B cell (primary cell): ENCODE results near the gene SLCO3A1. TPM values are rescaled to one million over a fixed set of nuclear protein-coding genes. Genes with fewer than 3 reads are reported as not detected.

ENCODE experiments used
- ATAC-seq: fragments of 200-7000 bp; cut with Tn5 transposase; one replicate; pipeline ENCODE4 v1.10.0; 2021; ENCODE audit warnings: low read depth, mild to moderate bottlenecking, moderate number of reproducible peaks, moderate library complexity
- CTCF ChIA-PET: fragments of 350-600 bp; sonication (Branson Sonifier 250); formaldehyde crosslinking; loops from one replicate; lab custom pipeline; 2021; ENCODE audit warnings: antibody characterized with exemption, inconsistent platforms; lab: Charles Lee
- POLR2A ChIA-PET: fragments of 350-600 bp; sonication (Branson Sonifier 250); formaldehyde crosslinking; loops from one replicate; lab custom pipeline; 2021; ENCODE audit warnings: antibody characterized with exemption; lab: Charles Lee
- DNase-seq: peaks from one replicate; pipeline ENCODE4 v3.0.0; 2013
- H2AFZ ChIP-seq: 2 replicates; pipeline ENCODE4 v1.6.1; 2012; ENCODE audit warnings: mild to moderate bottlenecking, low read depth, low read length; ENCODE audit not compliant: insufficient read depth, poor library complexity, severe bottlenecking
- H3K27ac ChIP-seq, 2 donors: 1 replicate in 1 of 2; 2 replicates in 1 of 2; pipeline ENCODE4 v1.5.1; 2012 to 2013; ENCODE audit warnings: low read length in 2 of 2, mild to moderate bottlenecking in 2 of 2, moderate library complexity in 1 of 2
- H3K27me3 ChIP-seq, 4 experiments: fragments of 200-600 bp in 1 of 4; sonication (generic) in 1 of 4; replicated peaks in 1 of 4; 1 replicate in 2 of 4; 2 replicates in 2 of 4; pipeline versions ENCODE4 v1.6.1 to v1.7.0; 2013 to 2016; ENCODE audit warnings: low read length in 3 of 4, mild to moderate bottlenecking in 2 of 4, mixed read lengths in 1 of 4, moderate library complexity in 1 of 4; ENCODE audit not compliant: insufficient read depth in 4 of 4, control insufficient read depth in 3 of 4; ENCODE audit errors: control extremely low read depth in 1 of 4
- H3K36me3 ChIP-seq, 2 experiments: replicated peaks in 1 of 2; 1 replicate in 1 of 2; 2 replicates in 1 of 2; pipeline versions ENCODE4 v1.6.1 to v1.7.1; 2013; ENCODE audit warnings: low read length in 1 of 2; ENCODE audit not compliant: insufficient read depth in 2 of 2, control insufficient read depth in 1 of 2; ENCODE audit errors: control extremely low read depth in 1 of 2, extremely low read depth in 1 of 2
- H3K4me1 ChIP-seq, 2 donors: fragments of 200-600 bp in 1 of 2; sonication (generic) in 1 of 2; 1 replicate in 1 of 2; 2 replicates in 1 of 2; pipeline versions ENCODE4 v1.5.1 to v1.6.1; 2013 to 2017; ENCODE audit warnings: low read length in 2 of 2; ENCODE audit not compliant: control insufficient read depth in 2 of 2, insufficient read depth in 2 of 2
- H3K4me2 ChIP-seq: replicated peaks from 2 replicates; pipeline ENCODE3; 2012; ENCODE audit warnings: mild to moderate bottlenecking, low read depth, low read length; ENCODE audit not compliant: poor library complexity, severe bottlenecking
- H3K4me3 ChIP-seq, 5 experiments: fragments of 200-600 bp in 1 of 5; sonication (generic) in 1 of 5; 1 replicate in 3 of 5; 2 replicates in 2 of 5; pipeline versions ENCODE4 v1.5.1 to v1.7.0; 2011 to 2016; ENCODE audit warnings: low read length in 4 of 5, mild to moderate bottlenecking in 4 of 5, low read depth in 2 of 5, control low read depth in 1 of 5, moderate library complexity in 1 of 5; ENCODE audit not compliant: insufficient read depth in 1 of 5; ENCODE audit errors: control extremely low read depth in 1 of 5, extremely low read depth in 1 of 5
- H3K79me2 ChIP-seq: fragments of 200-600 bp; sonication (generic); one replicate; pipeline ENCODE4 v1.6.0; 2016; ENCODE audit warnings: low read length; ENCODE audit not compliant: control insufficient read depth, insufficient read depth
- H3K9ac ChIP-seq: fragments of 200-600 bp; sonication (generic); 2 replicates; pipeline ENCODE4 v1.6.1; 2017; ENCODE audit warnings: mild to moderate bottlenecking, low read length, moderate library complexity
- H3K9me3 ChIP-seq, 3 donors: one replicate each; pipeline versions ENCODE4 v1.6.1 to v1.7.1; 2013; ENCODE audit warnings: low read length in 2 of 3; ENCODE audit not compliant: control insufficient read depth in 2 of 3, insufficient read depth in 1 of 3; ENCODE audit errors: control extremely low read depth in 1 of 3
- H4K20me1 ChIP-seq: 2 replicates; pipeline ENCODE4 v1.6.0; 2012; ENCODE audit warnings: mild to moderate bottlenecking, low read length; ENCODE audit not compliant: insufficient read depth, control insufficient read depth, poor library complexity, severe bottlenecking
- H3K27ac Mint-ChIP-seq: one replicate; pipeline ENCODE4 v1.8.0; 2021; ENCODE audit warnings: mixed read lengths
- H3K27me3 Mint-ChIP-seq: one replicate; pipeline ENCODE4 v1.8.0; 2021; ENCODE audit warnings: mixed read lengths
- H3K4me1 Mint-ChIP-seq: one replicate; pipeline ENCODE4 v1.8.0; 2021; ENCODE audit warnings: mixed read lengths
- H3K4me3 Mint-ChIP-seq: one replicate; pipeline ENCODE4 v1.8.0; 2021; ENCODE audit warnings: mixed read lengths
- H3K9me3 Mint-ChIP-seq: one replicate; pipeline ENCODE4 v1.8.0; 2022; ENCODE audit warnings: mixed read lengths; ENCODE audit not compliant: insufficient read depth
- CTCF ChIP-seq: fragments of 200-600 bp; IDR thresholded peaks from one replicate; pipeline ENCODE4 v1.8.0; 2022; ENCODE audit warnings: antibody characterized with exemption, mild to moderate bottlenecking
- EZH2 ChIP-seq: IDR thresholded peaks from 2 replicates; pipeline ENCODE4 v1.6.1; 2012; ENCODE audit warnings: borderline replicate concordance, low read depth, mild to moderate bottlenecking, moderate library complexity, low read length; ENCODE audit not compliant: insufficient read depth, poor library complexity, severe bottlenecking
- WGBS: methylation state at CpG from one replicate; pipeline ENCODE4 v1.1.5; 2013; ENCODE audit warnings: missing lambda C conversion rate; ENCODE audit not compliant: insufficient coverage; 5-methylcytosine and 5-hydroxymethylcytosine counted together
- intact Hi-C: fragments of 100-400 bp; cut with micrococcal nuclease; formaldehyde crosslinking; loops from one replicate; pipeline ENCODE4 v1.10.0; 2022
- polyA plus RNA-seq: library from polyadenylated mRNA; depleted of rRNA; stranded (reverse); fragments of >200 nt; gene quantifications from 2 replicates; pipeline ENCODE4 v1.2.3, GENCODE V29; 2012
- total RNA-seq, 2 donors: library from RNA; stranded (reverse); fragments of 120-200 nt in 1 of 2; gene quantifications; 1 replicate in 1 of 2; 2 replicates in 1 of 2; pipeline versions ENCODE4 v1.2.3 to v1.2.4, GENCODE V29; 2013 to 2022

Gene SLCO3A1
- total and polyA plus RNA-seq, 2 donors (not counting 1 experiment from before 2014, with no cell fraction given), result 0.99 to 2.3 TPM

GRCh38 chr15:92020804-92021203, 167.3 kb downstream of the SLCO3A1 start:
- Mint-ChIP-seq H3K4me1 (no peaks in the 10 kb centered on the region), H3K27ac (no peak overlapping the region), H3K4me3 (no peak overlapping the region), H3K9me3 (no peaks in the 10 kb centered on the region), H3K27me3 (no peaks in the 10 kb centered on the region)
- no peak overlapping the region for H3K9ac ChIP-seq
- ChIA-PET CTCF (no interaction called here), POLR2A (no interaction called here)
- no peak for ATAC-seq
- no peaks in the 10 kb centered on the region for H3K9me3 ChIP-seq
- DNase-seq, result no peak
- H2AFZ ChIP-seq, result no peak overlapping the region
- H4K20me1 ChIP-seq, result no peaks in the 10 kb centered on the region
- H3K27ac ChIP-seq, result no peak overlapping the region
- H3K79me2 ChIP-seq, result no peaks in the 10 kb centered on the region
- H3K4me2 ChIP-seq, result no peak overlapping the region
- intact Hi-C loops, result no loop called here
- WGBS, result 100% methylated on average over 1 of the region's 3 CpGs
- TF ChIP-seq CTCF, result no peak
- TF ChIP-seq EZH2, result no peak
- no peaks in the 10 kb centered on the region for H3K27me3 ChIP-seq
- H3K36me3 ChIP-seq, result no peaks in the 10 kb centered on the region
- no peak overlapping the region for H3K4me3 ChIP-seq
- H3K4me1 ChIP-seq, result no peaks in the 10 kb centered on the region

DNA sequence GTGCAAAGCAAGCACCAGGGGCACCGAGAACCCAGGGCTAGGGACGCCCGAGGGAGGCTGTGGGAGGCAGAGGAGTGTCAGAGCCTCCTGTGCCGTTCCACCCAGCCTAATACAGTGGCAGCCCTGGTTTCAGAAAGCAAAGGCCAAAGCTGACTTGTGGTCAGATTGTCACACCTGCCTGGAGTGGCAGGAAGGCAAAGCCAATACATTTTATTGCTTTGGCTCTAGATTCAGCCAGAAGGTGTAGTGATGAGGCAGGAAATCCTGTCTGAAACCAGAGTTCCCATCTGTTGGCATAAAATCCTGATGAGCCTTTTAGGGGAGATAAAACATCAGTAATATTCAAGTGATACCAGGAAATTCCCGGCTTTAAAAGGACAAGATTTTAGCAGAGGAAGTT, 168.3 kb downstream of the SLCO3A1 start:
- H3K4me3 Mint-ChIP-seq, result no peak overlapping the region
- Histone ChIP-seq H3K4me3 (no peak overlapping the region), H2AFZ (no peak overlapping the region), H3K4me2 (no peak overlapping the region), H3K79me2 (no peaks in the 10 kb centered on the region), H3K9me3 (no peaks in the 10 kb centered on the region), H3K27me3 (no peaks in the 10 kb centered on the region), H3K9ac (no peak overlapping the region), H3K36me3 (no peaks in the 10 kb centered on the region), H3K27ac (no peak overlapping the region), H4K20me1 (no peaks in the 10 kb centered on the region), H3K4me1 (no peaks in the 10 kb centered on the region)
- no peak for TF ChIP-seq CTCF
- TF ChIP-seq EZH2, result no peak
- H3K4me1 Mint-ChIP-seq, result no peaks in the 10 kb centered on the region
- H3K27ac Mint-ChIP-seq, result no peak overlapping the region
- POLR2A ChIA-PET, result no interaction called here
- intact Hi-C loops, result no loop called here
- no peaks in the 10 kb centered on the region for H3K27me3 Mint-ChIP-seq
- no peak for DNase-seq
- 48% methylated on average over 4 of the region's 5 CpGs for WGBS
- no peak for ATAC-seq
- CTCF ChIA-PET, result no interaction called here
- no peaks in the 10 kb centered on the region for H3K9me3 Mint-ChIP-seq
